NCI-H1092 (cell line): ENCODE measurements around the gene IRF1.
"Not testable (repeated sequence)": the region's sequence is repeated elsewhere in the genome, so short reads cannot be mapped to it uniquely, and the experiment has no call there.

Source experiments
- DNase-seq: peaks from one replicate; lab custom pipeline; 2025; lab: John Stamatoyannopoulos, UW

Gene IRF1

DNA sequence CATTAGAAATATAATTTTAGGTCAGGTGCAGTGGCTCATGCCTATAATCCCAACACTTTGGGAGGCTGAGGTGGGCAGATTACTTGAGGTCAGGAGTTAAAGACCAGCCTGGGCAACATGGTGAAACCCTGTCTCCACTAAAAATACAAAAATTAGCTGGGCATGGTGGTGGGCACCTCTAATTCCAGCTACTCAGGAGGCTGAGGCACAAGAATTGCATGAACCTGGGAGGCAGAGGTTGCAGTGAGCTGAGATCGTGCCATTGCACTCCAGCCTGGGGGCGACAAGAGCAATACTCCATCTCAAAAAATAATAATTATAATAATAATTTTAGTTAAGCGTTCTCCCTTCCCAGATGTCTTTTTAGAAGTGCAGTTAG, 52.3 kb downstream of the IRF1 start:
- DNase-seq: not testable (repeated sequence)

DNA sequence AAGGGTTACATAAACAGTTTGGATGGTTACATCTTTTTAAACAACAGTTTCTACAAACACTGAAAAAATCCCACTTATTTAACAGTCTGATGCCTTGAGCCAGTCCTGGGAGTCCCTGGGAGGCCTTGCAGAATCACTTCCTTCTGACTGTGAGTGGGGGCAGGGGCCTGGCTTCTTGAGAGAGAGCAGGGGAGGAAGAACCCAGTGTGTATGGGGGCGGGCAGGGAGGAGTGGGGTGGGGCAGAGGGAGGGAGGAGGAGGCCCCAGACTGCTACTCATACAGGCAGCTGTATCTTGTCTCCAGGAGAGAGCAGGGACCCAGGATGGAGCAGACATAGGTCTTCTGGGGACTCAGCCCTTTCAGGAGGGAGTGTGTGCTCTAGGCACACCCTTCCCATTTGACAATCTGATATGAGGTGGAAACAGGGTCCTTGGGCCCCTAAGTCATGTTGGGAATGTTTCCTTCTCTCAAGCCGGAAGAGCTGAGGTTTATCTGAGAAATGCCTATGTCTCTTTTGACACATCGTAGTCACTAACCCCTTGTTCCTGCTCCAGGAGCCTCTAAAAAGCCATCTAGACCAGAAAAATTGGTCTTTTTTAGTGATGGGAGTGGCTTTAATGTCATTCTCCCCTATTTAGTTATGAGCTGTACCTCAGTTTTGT, 52.8 kb downstream of the IRF1 start:
- no peak for DNase-seq

DNA sequence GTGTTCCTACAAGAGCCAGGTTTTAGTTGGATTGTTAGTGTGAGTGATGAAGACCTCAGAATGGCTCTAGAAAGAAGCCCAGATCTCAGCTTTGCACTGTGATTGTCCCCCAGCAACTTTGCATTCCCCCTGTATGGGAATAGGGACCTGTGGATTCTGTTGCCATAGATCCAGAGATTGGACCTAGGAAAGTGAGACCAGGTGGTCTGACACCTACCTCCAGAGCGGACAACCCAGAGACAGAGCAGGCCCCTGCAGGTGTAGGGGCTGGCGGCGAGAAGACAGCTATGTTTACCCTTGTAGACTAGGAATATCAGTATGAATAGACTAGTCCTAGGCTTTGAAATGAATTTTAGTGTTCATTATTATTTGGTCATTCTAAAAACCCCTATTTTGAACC, 53.6 kb downstream of the IRF1 start:
- DNase-seq: no peak

DNA sequence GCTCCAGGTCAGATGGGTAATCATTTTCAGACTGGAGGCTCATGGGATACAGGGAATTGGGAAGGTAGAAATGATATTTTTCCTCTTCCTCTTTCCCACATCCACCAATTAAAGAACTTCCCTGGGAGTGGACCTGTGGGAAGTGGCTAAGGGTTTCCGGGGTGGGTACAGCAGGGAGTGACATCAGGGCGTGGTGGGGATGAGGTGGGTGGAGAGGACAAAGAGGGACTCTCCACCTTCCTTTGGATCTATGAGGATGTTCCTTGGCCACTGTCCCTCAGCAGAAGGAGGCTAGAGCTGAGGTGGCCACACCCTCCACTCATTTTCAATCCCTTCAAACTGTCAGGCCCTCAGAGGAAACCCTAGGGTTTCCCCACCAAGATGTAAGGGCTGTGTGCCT, 54.7 kb downstream of the IRF1 start:
- DNase-seq: no peak

DNA sequence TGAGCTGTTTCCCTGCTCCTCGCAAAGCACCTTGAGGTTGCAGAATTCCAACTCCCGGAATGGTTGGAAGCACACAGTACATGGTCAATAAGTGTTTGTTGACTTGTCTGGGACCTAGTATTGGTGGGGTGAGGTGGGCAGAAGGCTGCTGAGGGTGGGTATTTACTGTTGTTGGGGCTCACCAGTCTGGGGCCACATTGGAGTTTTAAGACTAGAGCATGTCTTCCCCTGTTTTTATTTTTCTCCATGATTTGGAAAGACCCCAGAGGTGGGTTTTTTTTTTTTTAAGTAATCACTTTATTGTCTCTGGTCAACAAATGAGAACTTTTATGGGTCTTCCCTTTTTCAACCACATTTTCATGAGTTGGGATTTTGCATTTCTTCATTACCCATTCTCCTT, 55.1 kb downstream of the IRF1 start:
- no peak for DNase-seq

DNA sequence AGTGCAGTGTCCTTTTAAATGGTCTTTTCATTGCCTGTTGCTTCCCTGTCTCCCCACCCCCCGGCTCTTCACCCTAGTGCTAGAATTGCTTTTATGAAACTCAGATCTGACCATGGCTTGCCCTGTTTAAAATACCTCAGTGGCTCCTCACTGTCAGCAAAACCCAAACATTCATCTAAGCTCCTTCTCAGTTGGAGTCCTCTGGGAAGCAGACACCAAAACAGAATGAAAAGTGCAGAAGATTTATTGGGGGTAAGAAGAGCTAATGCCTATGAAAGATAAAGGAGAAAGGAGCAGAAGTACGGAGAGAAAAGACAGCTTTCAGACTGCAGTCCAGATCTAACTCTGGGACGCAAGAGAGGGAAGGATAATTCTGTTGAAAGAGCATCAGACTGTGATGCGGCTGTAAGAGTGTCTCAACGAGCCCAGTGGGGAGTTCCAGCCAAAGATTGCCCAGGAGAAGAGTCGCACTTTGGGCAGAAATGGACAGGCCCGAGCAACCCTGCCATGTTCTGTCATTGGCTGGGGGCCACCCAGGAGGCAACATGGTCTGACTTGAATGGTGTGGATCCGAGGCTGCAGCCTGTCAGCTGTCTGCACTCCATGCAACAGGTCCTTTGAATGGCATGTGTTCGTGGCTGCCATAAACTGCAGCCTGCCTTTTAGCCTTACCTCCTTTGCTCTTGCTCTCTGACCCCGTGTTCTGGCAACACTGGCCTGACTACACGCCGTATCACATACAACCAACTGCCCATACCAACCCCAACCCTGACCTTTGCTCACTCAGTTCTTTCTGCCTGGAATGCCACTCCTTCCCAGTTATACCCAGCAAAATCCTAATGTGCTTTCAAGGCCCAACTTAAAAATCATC, 55.9 kb downstream of the IRF1 start:
- no peak for DNase-seq

DNA sequence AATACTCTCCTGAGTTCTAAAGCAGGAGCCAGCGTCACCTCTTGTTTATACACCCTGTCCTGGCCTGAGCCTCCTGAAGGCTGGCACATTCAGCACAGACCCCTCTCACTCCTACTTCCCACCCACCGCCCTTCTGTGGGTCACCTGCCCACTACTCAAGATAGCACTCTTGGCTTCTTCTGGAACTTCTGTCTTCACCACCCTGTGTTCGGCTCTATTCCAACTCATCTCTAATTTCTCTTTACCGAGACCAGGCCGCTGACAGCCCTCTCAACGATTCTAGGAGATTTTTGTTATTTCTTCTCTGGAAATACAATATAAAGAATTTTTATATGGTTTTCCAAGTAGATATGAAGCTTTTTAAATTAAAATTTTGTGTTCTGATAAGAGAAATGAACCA, 57.4 kb downstream of the IRF1 start:
- no peak for DNase-seq

DNA sequence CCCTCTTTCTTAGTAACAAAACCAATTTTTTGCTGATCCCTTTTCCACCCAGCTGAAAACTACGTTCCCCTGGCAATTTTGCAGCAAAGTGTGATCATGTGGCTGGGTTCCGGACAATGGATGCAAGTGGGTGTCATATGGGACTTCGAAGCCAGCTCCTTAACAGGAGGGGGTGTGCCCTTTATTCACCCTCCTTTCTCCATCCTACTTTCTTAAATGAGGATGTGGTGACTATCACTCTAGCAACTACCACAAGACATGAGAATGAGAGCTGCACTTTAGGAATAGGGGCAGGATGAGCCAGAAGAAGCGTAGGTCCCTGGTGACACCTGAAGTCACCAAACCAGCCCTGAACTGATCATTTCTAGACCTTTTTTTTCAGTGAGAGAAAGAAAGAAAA, 58.9 kb downstream of the IRF1 start:
- DNase-seq: no peak
